ENCODE results near the gene VPS8. TPM values are rescaled to one million over a fixed set of nuclear protein-coding genes. Genes with fewer than 3 reads are reported as not detected.

Gene VPS8
- total and polyA plus RNA-seq, 4 experiments from 2014 or later, result 23.0 to 85.9 (median 60.2) TPM

DNA sequence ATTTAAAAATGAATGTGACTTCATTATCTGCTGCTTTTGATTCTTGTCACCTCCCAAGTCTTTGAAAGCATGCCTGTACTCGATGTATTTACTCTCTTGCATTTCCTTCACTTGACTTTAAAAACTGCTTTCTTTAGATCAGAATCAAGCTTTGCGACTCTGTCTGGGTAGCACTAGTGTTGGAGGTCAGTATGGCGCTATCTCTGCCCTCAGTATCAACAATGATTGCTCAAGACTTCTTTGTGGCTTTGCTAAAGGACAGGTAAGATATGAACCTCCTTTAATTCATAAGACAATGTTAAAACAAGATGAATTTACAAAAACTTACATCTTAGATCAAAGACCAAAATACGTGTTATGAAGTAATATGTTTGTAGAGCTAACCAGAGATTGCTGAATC, 37.0 kb downstream of the VPS8 start:
- Mint-ChIP-seq H3K36me3 (peaks cover 41 to 55% of the 10 kb centered on the region in 2 donors), H3K4me3 (no peak overlapping the region), H3K9me3 (no peaks in the 10 kb centered on the region), H3K27me3 (no peaks in the 10 kb centered on the region), H3K4me1 (no peaks in the 10 kb centered on the region), H3K27ac (no peak overlapping the region)
- Histone ChIP-seq H3K9me3 (ENCODE audit: control insufficient read depth in 1 of 2, low read length in 2 of 2) (no peaks in the 10 kb centered on the region), H3K27me3 (ENCODE audit: insufficient read depth, low read length) (no peaks in the 10 kb centered on the region), H3K4me3 (ENCODE audit: low read length in 2 of 2) (no peak overlapping the region), H3K36me3 (ENCODE audit: insufficient read depth, low read length) (peaks cover 27% of the 10 kb centered on the region), H3K4me1 (ENCODE audit: insufficient read depth, low read length) (no peaks in the 10 kb centered on the region), H3K27ac (ENCODE audit: low read depth, low read length) (no peak overlapping the region)
- ChIA-PET POLR2A (ENCODE audit: partially characterized antibody) (no interaction called here), CTCF (ENCODE audit: partially characterized antibody) (no interaction called here)
- intact Hi-C loops (cut with micrococcal nuclease), result no loop called here
- DNase-seq, result no peak

GRCh38 chr3:184850201-184850600, 38.2 kb downstream of the VPS8 start:
- no peak overlapping the region for H3K27ac Mint-ChIP-seq
- H3K4me1 ChIP-seq (ENCODE audit: insufficient read depth, low read length), result no peaks in the 10 kb centered on the region
- no peaks in the 10 kb centered on the region for H3K9me3 Mint-ChIP-seq
- H3K27me3 Mint-ChIP-seq, result no peaks in the 10 kb centered on the region
- H3K36me3 Mint-ChIP-seq, result peaks cover 52 to 62% of the 10 kb centered on the region in 2 donors
- CTCF ChIA-PET (ENCODE audit: partially characterized antibody), result interaction anchor here (0.5 kb wide), 1 partner anchor 1690 kb away, joined by 3 read pairs; no protein-coding TSS in a partner anchor
- no peaks in the 10 kb centered on the region for H3K9me3 ChIP-seq (ENCODE audit: control insufficient read depth in 1 of 2, low read length in 2 of 2)
- H3K27me3 ChIP-seq (ENCODE audit: insufficient read depth, low read length), result no peaks in the 10 kb centered on the region
- no peak overlapping the region for H3K4me3 Mint-ChIP-seq
- no peak overlapping the region for H3K4me3 ChIP-seq (ENCODE audit: low read length in 2 of 2)
- intact Hi-C loops (cut with micrococcal nuclease), result no loop called here
- H3K36me3 ChIP-seq (ENCODE audit: insufficient read depth, low read length), result peaks cover 38% of the 10 kb centered on the region
- POLR2A ChIA-PET (ENCODE audit: partially characterized antibody), result no interaction called here
- H3K27ac ChIP-seq (ENCODE audit: low read depth, low read length), result no peak overlapping the region
- DNase-seq, result no peak
- H3K4me1 Mint-ChIP-seq, result no peaks in the 10 kb centered on the region

DNA sequence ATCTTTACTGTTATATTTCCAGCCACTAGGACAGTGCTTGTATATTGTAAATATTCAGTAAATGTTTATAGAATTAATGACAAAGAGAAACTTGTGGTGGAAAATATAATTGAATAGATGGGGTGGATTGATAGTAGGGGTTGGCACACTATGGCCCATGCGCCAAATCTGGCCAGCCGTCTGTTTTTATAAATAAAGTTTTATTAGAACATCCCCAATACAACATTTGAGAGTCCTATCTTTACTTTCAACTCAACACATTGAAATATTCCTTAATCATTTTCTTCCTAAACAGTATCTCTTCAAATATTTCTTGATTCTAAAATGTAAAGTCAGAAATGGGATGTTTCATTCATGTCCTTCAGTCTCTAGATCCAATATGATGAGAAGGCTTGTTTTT, 45.1 kb downstream of the VPS8 start:
- Mint-ChIP-seq H3K27me3 (no peaks in the 10 kb centered on the region), H3K9me3 (no peaks in the 10 kb centered on the region), H3K4me1 (no peaks in the 10 kb centered on the region), H3K27ac (no peak overlapping the region), H3K4me3 (no peak overlapping the region), H3K36me3 (peaks cover 72 to 80% of the 10 kb centered on the region in 2 donors)
- intact Hi-C loops (cut with micrococcal nuclease), result no loop called here
- Histone ChIP-seq H3K9me3 (ENCODE audit: control insufficient read depth in 1 of 2, low read length in 2 of 2) (no peaks in the 10 kb centered on the region), H3K4me1 (ENCODE audit: insufficient read depth, low read length) (no peaks in the 10 kb centered on the region), H3K36me3 (ENCODE audit: insufficient read depth, low read length) (peaks cover 39% of the 10 kb centered on the region), H3K4me3 (ENCODE audit: low read length in 2 of 2) (no peak overlapping the region), H3K27ac (ENCODE audit: low read depth, low read length) (no peak overlapping the region), H3K27me3 (ENCODE audit: insufficient read depth, low read length) (no peaks in the 10 kb centered on the region)
- ChIA-PET CTCF (ENCODE audit: partially characterized antibody) (no interaction called here), POLR2A (ENCODE audit: partially characterized antibody) (no interaction called here)
- no peak for DNase-seq

- peak overlapping the region in 2 of 7 donors; percentile 53 to 75 for H3K27ac Mint-ChIP-seq
- no peak for DNase-seq
- intact Hi-C loops (cut with micrococcal nuclease), result no loop called here
Observed at GRCh38 chr3:184864000-184864399, 52.0 kb downstream of the VPS8 start.

GRCh38 chr3:184868477-184868876, 56.5 kb downstream of the VPS8 start:
- intact Hi-C loops (cut with micrococcal nuclease), result no loop called here
- no peak for DNase-seq
- H3K36me3 ChIP-seq (ENCODE audit: insufficient read depth, low read length), result peaks cover 51% of the 10 kb centered on the region
- H3K27me3 ChIP-seq (ENCODE audit: insufficient read depth, low read length), result no peaks in the 10 kb centered on the region
- no peaks in the 10 kb centered on the region for H3K9me3 ChIP-seq (ENCODE audit: control insufficient read depth in 1 of 2, low read length in 2 of 2)
- Mint-ChIP-seq H3K36me3 (peaks cover 54 to 81% of the 10 kb centered on the region in 2 donors), H3K9me3 (peaks cover 0 to 1% (median 0%) of the 10 kb centered on the region in 8 donors), H3K4me3 (no peak overlapping the region), H3K27me3 (no peaks in the 10 kb centered on the region), H3K27ac (no peak overlapping the region), H3K4me1 (peaks cover 0 to 1% (median 0%) of the 10 kb centered on the region in 4 donors)
- ChIA-PET POLR2A (ENCODE audit: partially characterized antibody) (no interaction called here), CTCF (ENCODE audit: partially characterized antibody) (interaction anchor here (1.5 kb wide), 1 partner anchor 436 kb away, joined by 3 read pairs; no protein-coding TSS in a partner anchor)
- no peak overlapping the region for H3K4me3 ChIP-seq (ENCODE audit: low read length in 2 of 2)
- no peak overlapping the region for H3K27ac ChIP-seq (ENCODE audit: low read depth, low read length)
- H3K4me1 ChIP-seq (ENCODE audit: insufficient read depth, low read length), result no peaks in the 10 kb centered on the region

More at GRCh38 chr3:184864000-184864399, 52.0 kb downstream of the VPS8 start:
- Histone ChIP-seq H3K36me3 (ENCODE audit: insufficient read depth, low read length) (peaks cover 47% of the 10 kb centered on the region), H3K4me3 (ENCODE audit: low read length in 2 of 2) (no peak overlapping the region), H3K4me1 (ENCODE audit: insufficient read depth, low read length) (no peaks in the 10 kb centered on the region), H3K27ac (ENCODE audit: low read depth, low read length) (no peak overlapping the region), H3K9me3 (ENCODE audit: control insufficient read depth in 1 of 2, low read length in 2 of 2) (no peaks in the 10 kb centered on the region), H3K27me3 (ENCODE audit: insufficient read depth, low read length) (no peaks in the 10 kb centered on the region)
- peaks cover 64 to 76% of the 10 kb centered on the region in 2 donors for H3K36me3 Mint-ChIP-seq
- CTCF ChIA-PET (ENCODE audit: partially characterized antibody), result no interaction called here
- no peaks in the 10 kb centered on the region for H3K27me3 Mint-ChIP-seq
- no peaks in the 10 kb centered on the region for H3K4me1 Mint-ChIP-seq
- no peaks in the 10 kb centered on the region for H3K9me3 Mint-ChIP-seq
- H3K4me3 Mint-ChIP-seq, result no peak overlapping the region
- POLR2A ChIA-PET (ENCODE audit: partially characterized antibody), result no interaction called here

- Mint-ChIP-seq H3K27me3 (no peaks in the 10 kb centered on the region), H3K4me1 (peaks cover 0 to 1% (median 0%) of the 10 kb centered on the region in 4 donors), H3K9me3 (peaks cover 0 to 1% (median 0%) of the 10 kb centered on the region in 8 donors), H3K36me3 (peaks cover 34 to 71% of the 10 kb centered on the region in 2 donors), H3K27ac (peak overlapping the region in 5 of 7 donors; percentile 1 to 82 (median 54)), H3K4me3 (no peak overlapping the region)
- no peak overlapping the region for H3K27ac ChIP-seq (ENCODE audit: low read depth, low read length)
- H3K4me3 ChIP-seq (ENCODE audit: low read length in 2 of 2), result no peak overlapping the region
- no peaks in the 10 kb centered on the region for H3K27me3 ChIP-seq (ENCODE audit: insufficient read depth, low read length)
- DNase-seq, result no peak
- CTCF ChIA-PET (ENCODE audit: partially characterized antibody), result no interaction called here
- H3K36me3 ChIP-seq (ENCODE audit: insufficient read depth, low read length), result peaks cover 35% of the 10 kb centered on the region
- H3K4me1 ChIP-seq (ENCODE audit: insufficient read depth, low read length), result no peaks in the 10 kb centered on the region
- POLR2A ChIA-PET (ENCODE audit: partially characterized antibody), result no interaction called here
- no peaks in the 10 kb centered on the region for H3K9me3 ChIP-seq (ENCODE audit: control insufficient read depth in 1 of 2, low read length in 2 of 2)
- intact Hi-C loops (cut with micrococcal nuclease), result no loop called here
Observed at GRCh38 chr3:184872200-184872599, 60.2 kb downstream of the VPS8 start.

DNA sequence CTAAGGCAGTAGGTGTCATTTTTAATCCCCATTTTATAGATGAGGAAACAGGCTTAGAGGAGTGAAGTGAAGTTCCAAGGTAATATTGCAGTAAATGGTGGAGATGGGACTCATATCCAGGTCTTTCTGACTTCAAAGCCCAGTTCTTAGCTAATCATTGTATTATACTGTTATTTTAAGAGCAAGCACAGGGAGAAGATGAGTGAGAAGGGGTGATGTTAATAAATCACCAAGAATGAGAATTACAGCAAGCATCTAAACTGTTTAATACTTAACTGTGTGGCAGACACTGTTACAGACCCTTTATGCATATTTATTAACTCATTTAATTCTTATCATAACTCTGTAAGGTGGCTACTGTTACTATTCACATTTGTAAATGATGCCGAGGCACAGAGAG, 61.2 kb downstream of the VPS8 start:
- Histone ChIP-seq H3K36me3 (ENCODE audit: insufficient read depth, low read length) (peaks cover 33% of the 10 kb centered on the region), H3K27me3 (ENCODE audit: insufficient read depth, low read length) (no peaks in the 10 kb centered on the region), H3K4me1 (ENCODE audit: insufficient read depth, low read length) (no peaks in the 10 kb centered on the region), H3K9me3 (ENCODE audit: control insufficient read depth in 1 of 2, low read length in 2 of 2) (no peaks in the 10 kb centered on the region), H3K27ac (ENCODE audit: low read depth, low read length) (no peak overlapping the region), H3K4me3 (ENCODE audit: low read length in 2 of 2) (no peak overlapping the region)
- ChIA-PET CTCF (ENCODE audit: partially characterized antibody) (no interaction called here), POLR2A (ENCODE audit: partially characterized antibody) (no interaction called here)
- Mint-ChIP-seq H3K36me3 (peaks cover 33 to 67% of the 10 kb centered on the region in 2 donors), H3K9me3 (peaks cover 0 to 1% (median 0%) of the 10 kb centered on the region in 8 donors), H3K4me1 (peaks cover 0 to 1% (median 0%) of the 10 kb centered on the region in 4 donors), H3K27ac (no peak overlapping the region), H3K4me3 (no peak overlapping the region), H3K27me3 (no peaks in the 10 kb centered on the region)
- intact Hi-C loops (cut with micrococcal nuclease), result no loop called here
- DNase-seq, result no peak
